ENCODE measurements around the gene STYX.

The STYX gene

GRCh38 chr14:52783206-52783605 is 53.2 kb downstream of the STYX start:
- Histone ChIP-seq H3K27ac (no peak overlapping the region), H3K36me3 (ENCODE audit: control insufficient read depth, insufficient read depth, low read length) (no peaks in the 10 kb centered on the region), H3K9ac (no peak overlapping the region), H3K4me1 (no peaks in the 10 kb centered on the region), H3K79me2 (peaks cover 4% of the 10 kb centered on the region), H3K27me3 (ENCODE audit: control insufficient read depth, insufficient read depth, low read length) (no peaks in the 10 kb centered on the region), H3K4me3 (ENCODE audit: low read depth, low read length) (no peak overlapping the region), H3K9me3 (ENCODE audit: control insufficient read depth, low read length) (no peaks in the 10 kb centered on the region), H3K4me2 (ENCODE audit: low read length) (no peak overlapping the region), H2AFZ (no peak overlapping the region)
- TF ChIP-seq, protein P1, sequence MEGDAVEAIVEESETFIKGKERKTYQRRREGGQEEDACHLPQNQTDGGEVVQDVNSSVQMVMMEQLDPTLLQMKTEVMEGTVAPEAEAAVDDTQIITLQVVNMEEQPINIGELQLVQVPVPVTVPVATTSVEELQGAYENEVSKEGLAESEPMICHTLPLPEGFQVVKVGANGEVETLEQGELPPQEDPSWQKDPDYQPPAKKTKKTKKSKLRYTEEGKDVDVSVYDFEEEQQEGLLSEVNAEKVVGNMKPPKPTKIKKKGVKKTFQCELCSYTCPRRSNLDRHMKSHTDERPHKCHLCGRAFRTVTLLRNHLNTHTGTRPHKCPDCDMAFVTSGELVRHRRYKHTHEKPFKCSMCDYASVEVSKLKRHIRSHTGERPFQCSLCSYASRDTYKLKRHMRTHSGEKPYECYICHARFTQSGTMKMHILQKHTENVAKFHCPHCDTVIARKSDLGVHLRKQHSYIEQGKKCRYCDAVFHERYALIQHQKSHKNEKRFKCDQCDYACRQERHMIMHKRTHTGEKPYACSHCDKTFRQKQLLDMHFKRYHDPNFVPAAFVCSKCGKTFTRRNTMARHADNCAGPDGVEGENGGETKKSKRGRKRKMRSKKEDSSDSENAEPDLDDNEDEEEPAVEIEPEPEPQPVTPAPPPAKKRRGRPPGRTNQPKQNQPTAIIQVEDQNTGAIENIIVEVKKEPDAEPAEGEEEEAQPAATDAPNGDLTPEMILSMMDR (IDR thresholded peaks at IDR 0.05) = no peak

GRCh38 chr14:52786887-52787286 is 56.9 kb downstream of the STYX start:
- no peak overlapping the region for H3K4me2 ChIP-seq (ENCODE audit: low read length)
- H3K27me3 ChIP-seq (ENCODE audit: control insufficient read depth, insufficient read depth, low read length) = no peaks in the 10 kb centered on the region
- no peak overlapping the region for H3K27ac ChIP-seq
- no peaks in the 10 kb centered on the region for H3K9me3 ChIP-seq (ENCODE audit: control insufficient read depth, low read length)
- no peak overlapping the region for H3K4me3 ChIP-seq (ENCODE audit: low read depth, low read length)
- peaks cover 7% of the 10 kb centered on the region for H3K79me2 ChIP-seq
- no peak overlapping the region for H3K9ac ChIP-seq
- H3K36me3 ChIP-seq (ENCODE audit: control insufficient read depth, insufficient read depth, low read length) = no peaks in the 10 kb centered on the region
- TF ChIP-seq, protein P1 (IDR thresholded peaks at IDR 0.05) = no peak
- peaks cover 1% of the 10 kb centered on the region for H3K4me1 ChIP-seq
- H2AFZ ChIP-seq = no peak overlapping the region

DNA sequence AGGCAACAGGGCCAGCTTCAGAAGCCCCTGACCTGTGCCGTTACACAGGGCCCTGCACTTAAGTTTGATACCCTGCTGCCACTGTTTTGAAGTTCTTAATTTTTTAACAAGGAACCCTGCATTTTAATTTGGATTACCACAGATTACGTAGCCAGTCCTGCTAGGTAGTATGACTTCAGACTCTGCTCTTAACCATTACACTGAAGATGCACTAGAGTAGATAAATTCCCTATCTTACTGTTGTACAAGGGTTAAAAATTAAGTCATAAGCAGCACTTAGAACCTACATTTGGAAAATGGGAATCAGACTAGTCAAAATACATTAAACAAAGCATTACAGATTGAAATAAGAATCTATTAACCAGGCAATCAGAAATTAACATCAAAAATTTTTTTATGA is 59.2 kb downstream of the STYX start:
- Histone ChIP-seq H3K4me1 (peaks cover 3% of the 10 kb centered on the region), H3K79me2 (peaks cover 7% of the 10 kb centered on the region), H3K36me3 (ENCODE audit: control insufficient read depth, insufficient read depth, low read length) (no peaks in the 10 kb centered on the region), H3K9me3 (ENCODE audit: control insufficient read depth, low read length) (no peaks in the 10 kb centered on the region), H3K4me3 (ENCODE audit: low read depth, low read length) (no peak overlapping the region), H3K27me3 (ENCODE audit: control insufficient read depth, insufficient read depth, low read length) (no peaks in the 10 kb centered on the region), H3K4me2 (ENCODE audit: low read length) (no peak overlapping the region), H2AFZ (no peak overlapping the region), H3K27ac (no peak overlapping the region), H3K9ac (no peak overlapping the region)
- TF ChIP-seq, protein P1 (IDR thresholded peaks at IDR 0.05) = no peak

- Histone ChIP-seq H3K4me2 (ENCODE audit: low read length) (peak overlapping the region; percentile 72), H3K9ac (no peak overlapping the region), H2AFZ (peak overlapping the region; percentile 99), H3K4me3 (ENCODE audit: low read depth, low read length) (peak overlapping the region; percentile 83), H3K79me2 (peaks cover 7% of the 10 kb centered on the region), H3K27me3 (ENCODE audit: control insufficient read depth, insufficient read depth, low read length) (no peaks in the 10 kb centered on the region), H3K9me3 (ENCODE audit: control insufficient read depth, low read length) (no peaks in the 10 kb centered on the region), H3K4me1 (peaks cover 3% of the 10 kb centered on the region), H3K36me3 (ENCODE audit: control insufficient read depth, insufficient read depth, low read length) (no peaks in the 10 kb centered on the region), H3K27ac (no peak overlapping the region)
- TF ChIP-seq, protein P1 (IDR thresholded peaks at IDR 0.05) = no peak
Measured at GRCh38 chr14:52790011-52790755, 60.2 kb downstream of the STYX start.

DNA sequence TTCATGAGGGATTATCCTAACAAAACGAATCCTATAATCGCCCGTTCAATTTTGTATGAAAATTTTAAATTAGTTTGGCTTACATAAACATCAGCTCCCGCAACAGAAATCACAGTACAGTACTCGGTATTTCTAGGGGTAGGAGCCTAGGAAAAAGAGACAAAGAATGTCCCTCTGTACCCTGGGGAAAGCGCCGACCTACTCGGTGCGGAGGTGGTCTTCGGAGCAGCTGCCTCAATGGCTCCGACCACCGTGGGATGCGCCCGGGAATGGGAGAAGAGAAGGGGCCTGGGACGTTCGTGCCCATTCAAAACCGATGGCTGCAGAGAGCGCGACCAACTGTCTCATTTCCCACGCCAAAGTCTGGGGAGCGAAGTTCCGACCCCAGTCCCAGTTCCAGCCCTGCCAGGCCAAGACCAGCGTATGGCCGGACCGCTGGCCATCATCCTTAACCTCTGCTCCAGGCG is 60.8 kb downstream of the STYX start:
- Histone ChIP-seq H3K27me3 (ENCODE audit: control insufficient read depth, insufficient read depth, low read length) (no peaks in the 10 kb centered on the region), H2AFZ (peak overlapping the region; percentile 99), H3K4me1 (peaks cover 3% of the 10 kb centered on the region), H3K36me3 (ENCODE audit: control insufficient read depth, insufficient read depth, low read length) (no peaks in the 10 kb centered on the region), H3K79me2 (peaks cover 7% of the 10 kb centered on the region), H3K4me3 (ENCODE audit: low read depth, low read length) (peak overlapping the region; percentile 83), H3K27ac (peak overlapping the region; percentile 68), H3K9ac (peak overlapping the region; percentile 63), H3K4me2 (ENCODE audit: low read length) (peak overlapping the region; percentile 72), H3K9me3 (ENCODE audit: control insufficient read depth, low read length) (no peaks in the 10 kb centered on the region)
- TF ChIP-seq, protein P1 (IDR thresholded peaks at IDR 0.05) = no peak

All from parathyroid adenoma (tissue), 2 donors.